ENCODE measurements around the gene TNFSF12. TPM values are rescaled to one million over a fixed set of nuclear protein-coding genes. Genes with fewer than 3 reads are reported as not detected.

The TNFSF12 gene
- total RNA-seq, 1 donor from 2014 or later = 0.53 TPM

GRCh38 chr17:7530023-7530900 is 18.6 kb upstream of the TNFSF12 start:
- H3K4me3 ChIP-seq (ENCODE audit: low read depth, low read length) = no peak overlapping the region
- H3K36me3 ChIP-seq (ENCODE audit: control insufficient read depth, insufficient read depth, low read length) = no peaks in the 10 kb centered on the region
- no peaks in the 10 kb centered on the region for H3K27me3 ChIP-seq (ENCODE audit: control insufficient read depth, insufficient read depth, low read length)
- no peak for DNase-seq (ENCODE audit: low read depth)
- TF ChIP-seq CTCF (IDR thresholded peaks at IDR 0.05; ENCODE audit: insufficient read depth, low read length, severe bottlenecking) = no peak
- FAIRE-seq = no peak

- DNase-seq (ENCODE audit: low read depth) (no peak), FAIRE-seq (no peak)
- no peak for TF ChIP-seq CTCF (IDR thresholded peaks at IDR 0.05; ENCODE audit: insufficient read depth, low read length, severe bottlenecking)
These were observed 10.8 kb upstream of the TNFSF12 start for GRCh38 chr17:7538050-7538449.

DNA sequence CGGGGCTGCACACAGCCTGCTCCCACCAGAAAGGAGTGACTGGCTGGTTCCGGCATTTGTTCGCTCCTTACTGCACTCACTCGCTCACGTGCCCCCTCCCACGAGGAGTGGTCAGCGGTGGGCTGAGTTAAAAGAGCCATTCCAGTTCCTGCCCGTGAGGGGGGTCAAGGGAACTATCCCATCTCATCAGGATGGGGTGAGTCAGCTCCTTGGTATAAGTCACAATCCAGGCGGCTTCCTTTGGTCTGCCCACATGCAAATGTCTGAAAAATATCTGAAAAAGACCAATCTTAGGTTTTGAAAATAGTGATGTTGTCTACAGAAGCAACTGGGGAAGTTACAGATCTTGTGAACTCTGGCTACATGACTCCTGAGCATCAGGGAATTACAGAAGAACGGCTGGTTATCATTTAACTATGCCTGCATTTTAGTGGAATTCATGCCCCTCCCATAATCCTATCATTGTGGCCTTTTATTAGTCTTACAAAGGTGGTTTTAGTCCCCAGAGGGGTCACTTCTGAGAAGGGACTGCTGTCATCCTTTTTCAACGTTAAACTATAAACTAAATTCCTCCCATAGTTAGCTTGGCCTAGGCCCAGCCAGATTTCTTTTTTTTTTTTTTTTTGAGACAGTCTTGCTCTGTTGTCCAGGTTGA is 9.8 kb upstream of the TNFSF12 start:
- FAIRE-seq (no peak), DNase-seq (ENCODE audit: low read depth) (no peak)
- no peak for TF ChIP-seq CTCF (IDR thresholded peaks at IDR 0.05; ENCODE audit: insufficient read depth, low read length, severe bottlenecking)
- no peaks in the 10 kb centered on the region for H3K27me3 ChIP-seq (ENCODE audit: control insufficient read depth, insufficient read depth, low read length)
- H3K4me3 ChIP-seq (ENCODE audit: low read depth, low read length) = no peak overlapping the region
- H3K36me3 ChIP-seq (ENCODE audit: control insufficient read depth, insufficient read depth, low read length) = no peaks in the 10 kb centered on the region

More at GRCh38 chr17:7538050-7538449, 10.8 kb upstream of the TNFSF12 start:
- no peak overlapping the region for H3K4me3 ChIP-seq (ENCODE audit: low read depth, low read length)
- H3K27me3 ChIP-seq (ENCODE audit: control insufficient read depth, insufficient read depth, low read length) = no peaks in the 10 kb centered on the region
- H3K36me3 ChIP-seq (ENCODE audit: control insufficient read depth, insufficient read depth, low read length) = no peaks in the 10 kb centered on the region

DNA sequence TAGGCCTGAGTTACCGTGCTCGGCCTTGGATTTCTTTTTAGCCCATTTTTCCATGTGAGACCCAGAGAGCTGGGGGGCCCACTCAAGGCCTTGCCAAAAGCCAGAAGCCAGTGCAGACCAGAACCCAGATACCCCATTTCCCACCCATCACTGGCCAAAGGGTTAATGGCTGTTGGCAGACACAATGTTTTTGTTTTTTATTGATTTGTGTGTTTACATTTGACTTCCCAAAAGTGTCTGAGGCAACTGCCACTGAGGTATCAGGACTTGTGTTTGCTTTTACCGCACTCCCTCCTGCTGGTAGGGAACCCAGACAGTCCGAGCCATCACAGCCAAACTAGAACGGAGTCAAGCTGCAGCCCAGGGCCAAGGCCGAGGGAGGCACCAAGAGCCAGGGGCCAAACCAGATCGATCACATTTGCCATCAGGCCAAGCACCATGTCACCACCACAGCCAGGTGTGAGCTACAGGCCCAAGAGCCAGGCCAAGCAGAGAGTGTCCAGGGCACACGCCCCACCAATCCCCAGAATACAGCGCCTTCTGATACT is 7.7 kb upstream of the TNFSF12 start:
- DNase-seq (ENCODE audit: low read depth) (no peak), FAIRE-seq (no peak)
- H3K36me3 ChIP-seq (ENCODE audit: control insufficient read depth, insufficient read depth, low read length) = no peaks in the 10 kb centered on the region
- H3K4me3 ChIP-seq (ENCODE audit: low read depth, low read length) = no peak overlapping the region
- no peaks in the 10 kb centered on the region for H3K27me3 ChIP-seq (ENCODE audit: control insufficient read depth, insufficient read depth, low read length)
- TF ChIP-seq CTCF (IDR thresholded peaks at IDR 0.05; ENCODE audit: insufficient read depth, low read length, severe bottlenecking) = no peak

DNA sequence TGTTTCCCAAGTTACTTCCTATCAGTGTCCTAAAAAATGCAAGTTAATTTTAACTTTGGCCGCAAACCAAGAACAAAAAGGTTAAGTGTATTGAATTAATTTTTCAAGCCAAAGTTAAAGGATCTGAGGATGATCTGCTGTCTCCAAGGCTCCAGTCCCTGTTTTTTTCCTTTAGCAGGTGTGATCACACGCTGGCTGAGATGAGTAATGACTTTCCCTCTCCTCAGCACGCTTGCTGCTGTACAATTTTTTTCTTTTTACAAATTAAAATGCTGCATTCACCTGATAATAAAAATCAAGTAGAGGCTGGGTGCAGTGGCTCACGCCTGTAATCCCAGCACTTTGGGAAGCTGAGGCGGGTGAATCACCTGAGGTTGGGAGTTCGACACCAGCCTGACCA is 3.9 kb upstream of the TNFSF12 start:
- H3K4me3 ChIP-seq (ENCODE audit: low read depth, low read length) = no peak overlapping the region
- DNase-seq (ENCODE audit: low read depth) (no peak), FAIRE-seq (no peak)
- H3K36me3 ChIP-seq (ENCODE audit: control insufficient read depth, insufficient read depth, low read length) = no peaks in the 10 kb centered on the region
- no peaks in the 10 kb centered on the region for H3K27me3 ChIP-seq (ENCODE audit: control insufficient read depth, insufficient read depth, low read length)
- TF ChIP-seq CTCF (IDR thresholded peaks at IDR 0.05; ENCODE audit: insufficient read depth, low read length, severe bottlenecking) = no peak
